Natural killer cell (primary cell): Measurements from ENCODE around the gene CCDC127. TPM values are rescaled to one million over a fixed set of nuclear protein-coding genes. Genes with fewer than 3 reads are reported as not detected.

ENCODE experiments used
- ATAC-seq, 3 donors: fragments of 150-1000 bp in 2 of 3; fragments of 200-7000 bp in 1 of 3; cut with Tn5 transposase; 1 replicate in 1 of 3; 2 replicates in 2 of 3; pipeline ENCODE4 v1.10.0; 2021; ENCODE audit warnings: mild to moderate bottlenecking in 2 of 3, moderate library complexity in 2 of 3
- DNase-seq, 2 donors: peaks; one replicate each; pipeline versions ENCODE4 v3.0.0 to v3.0.0-alpha.2; 2013 to 2021; ENCODE audit warnings: mixed read lengths in 1 of 2
- H3K27ac ChIP-seq: one replicate; pipeline ENCODE4 v1.5.1; 2013; ENCODE audit warnings: mild to moderate bottlenecking, low read length
- H3K27me3 ChIP-seq: one replicate; pipeline ENCODE4 v1.6.1; 2013; ENCODE audit warnings: low read length; ENCODE audit not compliant: control insufficient read depth, insufficient read depth
- H3K36me3 ChIP-seq: one replicate; pipeline ENCODE4 v1.6.1; 2013; ENCODE audit warnings: low read length; ENCODE audit not compliant: control insufficient read depth, insufficient read depth
- H3K4me1 ChIP-seq: one replicate; pipeline ENCODE4 v1.6.1; 2013; ENCODE audit warnings: low read length; ENCODE audit not compliant: control insufficient read depth, insufficient read depth
- H3K4me3 ChIP-seq: one replicate; pipeline ENCODE4 v1.5.1; 2013; ENCODE audit warnings: low read length
- H3K9me3 ChIP-seq: one replicate; pipeline ENCODE4 v1.6.1; 2013; ENCODE audit warnings: low read length; ENCODE audit not compliant: control insufficient read depth, insufficient read depth
- H3K27ac Mint-ChIP-seq, 2 donors: one replicate each; pipeline ENCODE4 v1.8.0; 2022; ENCODE audit warnings: mild to moderate bottlenecking in 2 of 2, mixed read lengths in 2 of 2, moderate library complexity in 1 of 2
- H3K27me3 Mint-ChIP-seq, 2 donors: one replicate each; pipeline ENCODE4 v1.8.0; 2022; ENCODE audit warnings: low read depth in 2 of 2, mixed read lengths in 2 of 2
- H3K36me3 Mint-ChIP-seq: one replicate; pipeline ENCODE4 v1.8.0; 2022; ENCODE audit warnings: mixed read lengths
- H3K4me1 Mint-ChIP-seq, 2 donors: one replicate each; pipeline ENCODE4 v1.8.0; 2022; ENCODE audit warnings: mixed read lengths in 2 of 2
- H3K4me3 Mint-ChIP-seq: one replicate; pipeline ENCODE4 v1.8.0; 2022; ENCODE audit warnings: mild to moderate bottlenecking, moderate library complexity, mixed read lengths
- H3K9me3 Mint-ChIP-seq, 2 donors: one replicate each; pipeline ENCODE4 v1.8.0; 2022; ENCODE audit warnings: mixed read lengths in 2 of 2
- CTCF ChIP-seq: fragments of 200-600 bp; IDR thresholded peaks from one replicate; pipeline ENCODE4 v1.8.0; 2022; ENCODE audit warnings: antibody characterized with exemption
- WGBS: methylation state at CpG from one replicate; pipeline ENCODE4 v1.1.7; 2013; ENCODE audit warnings: missing lambda C conversion rate; ENCODE audit not compliant: insufficient coverage; 5-methylcytosine and 5-hydroxymethylcytosine counted together
- intact Hi-C: fragments of 100-400 bp; cut with micrococcal nuclease; formaldehyde crosslinking; loops from one replicate; pipeline ENCODE4 v1.14.2; 2022
- total RNA-seq, 4 donors: library from RNA; stranded (reverse); fragments of 120-200 nt in 1 of 4; gene quantifications; one replicate each; pipeline versions ENCODE4 v1.2.3 to v1.2.4, GENCODE V29; 2013 to 2022

CCDC127 gene
- total RNA-seq, 3 donors from 2014 or later (not counting 1 experiment from before 2014, with no cell fraction given): 4.4 to 6.2 (median 5.4) TPM

GRCh38 chr5:187042-187431 is 30.9 kb downstream of the CCDC127 start:
- WGBS: 85% methylated on average over 13 of the region's 13 CpGs
- no peak for TF ChIP-seq CTCF
- H3K4me3 ChIP-seq: no peak overlapping the region
- H3K9me3 ChIP-seq: no peaks in the 10 kb centered on the region
- peaks cover 9% of the 10 kb centered on the region for H3K4me1 ChIP-seq
- no peaks in the 10 kb centered on the region for H3K27me3 ChIP-seq
- peaks cover 8 to 10% of the 10 kb centered on the region in 2 donors for H3K4me1 Mint-ChIP-seq
- DNase-seq (no peak), ATAC-seq (no peak)
- intact Hi-C loops: no loop called here
- no peaks in the 10 kb centered on the region for H3K9me3 Mint-ChIP-seq
- no peak overlapping the region for H3K4me3 Mint-ChIP-seq
- no peak overlapping the region for H3K27ac ChIP-seq
- H3K27me3 Mint-ChIP-seq: peaks cover 0 to 8% of the 10 kb centered on the region in 2 donors
- no peaks in the 10 kb centered on the region for H3K36me3 ChIP-seq
- no peak overlapping the region for H3K27ac Mint-ChIP-seq
- H3K36me3 Mint-ChIP-seq: no peaks in the 10 kb centered on the region

- H3K4me1 Mint-ChIP-seq: peaks cover 8 to 10% of the 10 kb centered on the region in 2 donors
- H3K27me3 Mint-ChIP-seq: peaks cover 0 to 8% of the 10 kb centered on the region in 2 donors
- TF ChIP-seq CTCF: no peak
- H3K36me3 Mint-ChIP-seq: no peaks in the 10 kb centered on the region
- ATAC-seq (no peak), DNase-seq (no peak)
- no peaks in the 10 kb centered on the region for H3K36me3 ChIP-seq
- no peak overlapping the region for H3K27ac ChIP-seq
- no peak overlapping the region for H3K27ac Mint-ChIP-seq
- 81% methylated on average over 27 of the region's 28 CpGs for WGBS
- H3K4me3 Mint-ChIP-seq: no peak overlapping the region
- intact Hi-C loops: no loop called here
- no peaks in the 10 kb centered on the region for H3K9me3 ChIP-seq
- H3K4me1 ChIP-seq: peaks cover 9% of the 10 kb centered on the region
- H3K9me3 Mint-ChIP-seq: no peaks in the 10 kb centered on the region
- H3K4me3 ChIP-seq: no peak overlapping the region
- H3K27me3 ChIP-seq: no peaks in the 10 kb centered on the region
These were observed 31.6 kb downstream of the CCDC127 start for GRCh38 chr5:186091-187041.

- Histone ChIP-seq H3K9me3 (no peaks in the 10 kb centered on the region), H3K27me3 (no peaks in the 10 kb centered on the region), H3K4me1 (peaks cover 9% of the 10 kb centered on the region), H3K27ac (no peak overlapping the region), H3K36me3 (no peaks in the 10 kb centered on the region), H3K4me3 (no peak overlapping the region)
- no peak for DNase-seq
- H3K36me3 Mint-ChIP-seq: no peaks in the 10 kb centered on the region
- no peaks in the 10 kb centered on the region for H3K9me3 Mint-ChIP-seq
- H3K27ac Mint-ChIP-seq: no peak overlapping the region
- H3K27me3 Mint-ChIP-seq: peaks cover 0 to 7% of the 10 kb centered on the region in 2 donors
- intact Hi-C loops: no loop called here
- peaks cover 8 to 10% of the 10 kb centered on the region in 2 donors for H3K4me1 Mint-ChIP-seq
- no peak for ATAC-seq
- WGBS: 80% methylated on average over 21 of the region's 21 CpGs
- H3K4me3 Mint-ChIP-seq: no peak overlapping the region
- no peak for TF ChIP-seq CTCF
These were observed 32.6 kb downstream of the CCDC127 start for GRCh38 chr5:185095-186070.
